ENCODE data around the gene ZCCHC10. TPM values are rescaled to one million over a fixed set of nuclear protein-coding genes. Genes with fewer than 3 reads are reported as not detected.
"Not testable (repeated sequence)": the region's sequence is repeated elsewhere in the genome, so short reads cannot be mapped to it uniquely, and the experiment has no call there.

Gene ZCCHC10
- total RNA-seq, 1 donor from 2014 or later, result 19.8 TPM

DNA sequence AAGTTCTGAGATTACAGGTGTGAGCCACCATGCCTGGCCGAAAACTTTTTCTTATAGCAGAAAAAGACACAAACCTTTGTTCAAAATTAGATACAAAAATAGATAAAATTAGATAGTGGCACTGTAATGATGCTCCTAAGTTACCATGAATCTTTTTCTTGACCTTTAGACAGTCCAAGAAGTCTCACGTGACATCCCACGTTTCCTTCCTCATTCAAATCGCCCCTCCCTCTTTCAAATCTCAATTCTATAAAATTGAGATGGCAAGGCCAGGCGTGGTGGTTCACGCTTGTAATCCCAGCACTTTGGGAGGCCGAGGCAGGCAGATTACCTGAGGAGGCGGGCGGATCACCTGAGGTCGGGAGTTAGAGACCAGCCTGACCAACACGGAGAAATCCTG is 7.7 kb upstream of the ZCCHC10 start:
- no peaks in the 10 kb centered on the region for H3K36me3 ChIP-seq (ENCODE audit: control insufficient read depth, insufficient read depth, low read length)
- no peak overlapping the region for H3K4me3 ChIP-seq (ENCODE audit: low read depth, low read length)
- TF ChIP-seq CTCF (IDR thresholded peaks at IDR 0.05; ENCODE audit: insufficient read depth, low read length, poor library complexity, severe bottlenecking), result no peak
- DNase-seq (ENCODE audit: low read depth), result no peak
- no peaks in the 10 kb centered on the region for H3K27me3 ChIP-seq (ENCODE audit: control insufficient read depth, insufficient read depth, low read length)

DNA sequence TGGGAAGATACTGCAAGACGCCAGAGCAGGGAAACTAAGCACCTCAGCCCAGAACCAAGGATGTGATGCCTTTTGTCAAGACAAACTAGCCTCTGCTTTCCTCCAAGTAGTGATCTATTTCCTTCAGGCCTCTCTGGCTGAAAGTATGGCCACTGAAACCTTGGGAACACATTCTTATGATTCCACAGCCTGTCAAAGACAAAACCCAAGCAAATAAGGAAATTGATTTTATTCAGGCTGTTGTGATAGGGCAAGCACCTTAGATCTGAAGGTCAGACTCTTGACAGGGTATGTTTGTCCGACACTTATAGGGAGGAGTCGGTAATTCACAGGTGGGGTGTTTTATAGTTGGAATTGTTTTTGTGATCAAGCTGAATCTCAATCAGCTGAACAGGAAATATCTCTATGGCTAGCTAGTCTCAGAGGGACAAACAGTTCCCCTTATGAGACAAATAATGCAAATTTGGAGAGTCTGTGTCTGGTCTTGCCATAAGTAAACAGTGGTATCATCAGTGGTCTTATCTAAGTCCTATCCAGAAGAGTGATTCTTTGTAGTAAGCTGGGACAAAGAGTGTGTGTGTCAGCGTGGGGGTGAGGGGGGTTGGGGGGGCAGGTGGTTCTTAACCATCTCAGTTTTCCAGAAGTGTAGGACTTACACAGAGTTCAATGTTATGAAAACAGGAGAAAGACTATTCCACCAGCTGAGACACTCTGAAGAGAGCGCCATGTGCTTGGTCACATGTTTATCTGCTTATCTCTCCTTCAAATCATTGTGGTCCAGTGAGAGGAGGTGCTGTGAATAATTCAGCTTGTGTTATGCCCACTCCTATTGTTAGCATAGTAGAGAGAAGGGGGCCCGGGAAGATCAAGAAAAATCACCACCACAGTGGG is 6.7 kb upstream of the ZCCHC10 start:
- H3K4me3 ChIP-seq (ENCODE audit: low read depth, low read length), result no peak overlapping the region
- no peaks in the 10 kb centered on the region for H3K27me3 ChIP-seq (ENCODE audit: control insufficient read depth, insufficient read depth, low read length)
- H3K36me3 ChIP-seq (ENCODE audit: control insufficient read depth, insufficient read depth, low read length), result no peaks in the 10 kb centered on the region
- no peak for TF ChIP-seq CTCF (IDR thresholded peaks at IDR 0.05; ENCODE audit: insufficient read depth, low read length, poor library complexity, severe bottlenecking)
- DNase-seq (ENCODE audit: low read depth), result no peak

- Histone ChIP-seq H3K4me3 (ENCODE audit: low read depth, low read length) (no peak overlapping the region), H3K27me3 (ENCODE audit: control insufficient read depth, insufficient read depth, low read length) (no peaks in the 10 kb centered on the region), H3K36me3 (ENCODE audit: control insufficient read depth, insufficient read depth, low read length) (no peaks in the 10 kb centered on the region)
- no peak for DNase-seq (ENCODE audit: low read depth)
- TF ChIP-seq CTCF (IDR thresholded peaks at IDR 0.05; ENCODE audit: insufficient read depth, low read length, poor library complexity, severe bottlenecking), result no peak
These were observed 4.1 kb upstream of the ZCCHC10 start for GRCh38 chr5:133030343-133031005.

- no peak for TF ChIP-seq CTCF (IDR thresholded peaks at IDR 0.05; ENCODE audit: insufficient read depth, low read length, poor library complexity, severe bottlenecking)
- Histone ChIP-seq H3K36me3 (ENCODE audit: control insufficient read depth, insufficient read depth, low read length) (no peaks in the 10 kb centered on the region), H3K27me3 (ENCODE audit: control insufficient read depth, insufficient read depth, low read length) (no peaks in the 10 kb centered on the region), H3K4me3 (ENCODE audit: low read depth, low read length) (no peak overlapping the region)
- DNase-seq (ENCODE audit: low read depth), result no peak
These were observed 3.1 kb upstream of the ZCCHC10 start for GRCh38 chr5:133029416-133029815.

DNA sequence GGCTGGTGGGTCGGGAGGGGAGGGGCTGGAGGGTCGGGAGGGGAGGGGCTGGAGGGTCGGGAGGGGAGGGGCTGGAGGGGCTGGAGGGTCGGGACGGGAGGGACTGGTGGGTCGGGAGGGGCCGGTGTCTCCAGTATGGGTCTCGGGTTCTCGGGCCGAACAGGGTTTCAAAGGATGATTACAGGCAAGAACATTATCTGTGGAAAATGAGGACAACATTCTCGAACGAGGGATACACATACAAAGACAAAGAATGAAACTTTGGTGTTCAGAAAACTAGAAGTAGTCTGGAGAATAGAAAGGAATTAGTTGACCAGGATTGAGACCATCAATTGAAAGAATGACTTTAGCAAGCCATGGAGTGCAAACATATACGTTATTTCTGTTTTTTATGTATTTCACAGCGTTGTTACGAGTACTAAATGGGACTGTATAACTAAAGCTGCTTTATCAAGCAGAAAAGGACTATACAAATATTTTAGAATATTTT is 360 bp upstream of the ZCCHC10 start:
- no peaks in the 10 kb centered on the region for H3K27me3 ChIP-seq (ENCODE audit: control insufficient read depth, insufficient read depth, low read length)
- peak overlapping the region; percentile 69 for H3K4me3 ChIP-seq (ENCODE audit: low read depth, low read length)
- no peak for DNase-seq (ENCODE audit: low read depth)
- TF ChIP-seq CTCF (IDR thresholded peaks at IDR 0.05; ENCODE audit: insufficient read depth, low read length, poor library complexity, severe bottlenecking), result no peak
- no peaks in the 10 kb centered on the region for H3K36me3 ChIP-seq (ENCODE audit: control insufficient read depth, insufficient read depth, low read length)

DNA sequence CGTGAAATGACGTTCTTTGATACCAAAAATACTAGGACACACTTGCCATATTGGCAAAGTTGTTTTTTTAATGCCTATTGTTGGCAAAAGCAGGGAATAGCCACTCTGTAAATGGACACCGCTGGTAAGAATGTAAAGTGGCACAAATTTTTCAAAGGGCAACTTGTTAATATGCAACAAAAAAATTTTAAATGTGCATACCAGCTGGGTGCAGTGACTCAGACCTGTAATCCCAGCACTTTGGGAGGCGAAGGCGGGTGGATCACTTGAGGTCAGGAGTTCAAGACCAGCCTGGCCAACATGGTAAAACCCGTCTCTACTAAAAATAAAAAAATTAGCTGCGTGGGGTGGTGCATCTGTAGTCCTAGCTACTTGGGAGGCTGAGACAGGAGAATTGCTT is 6.9 kb downstream of the ZCCHC10 start:
- H3K27me3 ChIP-seq (ENCODE audit: control insufficient read depth, insufficient read depth, low read length); H3K4me3 ChIP-seq (ENCODE audit: low read depth, low read length); DNase-seq (ENCODE audit: low read depth); H3K36me3 ChIP-seq (ENCODE audit: control insufficient read depth, insufficient read depth, low read length): not testable (repeated sequence)
